Eye (tissue), 1 donor: ENCODE results near the gene NAV2.

ENCODE experiments used
- DNase-seq: peaks from one replicate; pipeline ENCODE4 v3.0.0-alpha.2; 2015

The NAV2 gene

GRCh38 chr11:20010156-20010850 is 297.7 kb downstream of the NAV2 start:
- no peak for DNase-seq

GRCh38 chr11:20010851-20011225 is 298.2 kb downstream of the NAV2 start:
- no peak for DNase-seq

- no peak for DNase-seq
Observed at GRCh38 chr11:20011307-20011951, 298.8 kb downstream of the NAV2 start.

GRCh38 chr11:20013346-20014066 is 300.9 kb downstream of the NAV2 start:
- no peak for DNase-seq

GRCh38 chr11:20014067-20014402 is 301.4 kb downstream of the NAV2 start:
- no peak for DNase-seq

- DNase-seq: no peak
Observed at GRCh38 chr11:20015101-20015500, 302.5 kb downstream of the NAV2 start.

GRCh38 chr11:20015529-20016427 is 303.1 kb downstream of the NAV2 start:
- DNase-seq: no peak

GRCh38 chr11:20016526-20016925 is 303.9 kb downstream of the NAV2 start:
- DNase-seq: no peak

GRCh38 chr11:20017320-20017719 is 304.7 kb downstream of the NAV2 start:
- no peak for DNase-seq

- no peak for DNase-seq
Observed at GRCh38 chr11:20020198-20020597, 307.6 kb downstream of the NAV2 start.

GRCh38 chr11:20020716-20021115 is 308.1 kb downstream of the NAV2 start:
- no peak for DNase-seq

GRCh38 chr11:20021212-20021611 is 308.6 kb downstream of the NAV2 start:
- no peak for DNase-seq

- no peak for DNase-seq
Observed at GRCh38 chr11:20021771-20022362, 309.2 kb downstream of the NAV2 start.

GRCh38 chr11:20022363-20023081 is 309.9 kb downstream of the NAV2 start:
- DNase-seq: peak; percentile 77

GRCh38 chr11:20023082-20023426 is 310.4 kb downstream of the NAV2 start:
- DNase-seq: no peak

- no peak for DNase-seq
Observed at GRCh38 chr11:20024172-20024935, 311.7 kb downstream of the NAV2 start.

- no peak for DNase-seq
Observed at GRCh38 chr11:20025332-20025840, 312.7 kb downstream of the NAV2 start.

- DNase-seq: peak; percentile 71
Observed at GRCh38 chr11:20026629-20027555, 314.3 kb downstream of the NAV2 start.

GRCh38 chr11:20027556-20028013 is 314.9 kb downstream of the NAV2 start:
- no peak for DNase-seq

- no peak for DNase-seq
Observed at GRCh38 chr11:20029193-20029592, 316.6 kb downstream of the NAV2 start.
